Type B pancreatic cell (in vitro differentiated cells): ENCODE results near the gene MPHOSPH9. TPM values are rescaled to one million over a fixed set of nuclear protein-coding genes. Genes with fewer than 3 reads are reported as not detected.
A peak's percentile ranks its signal among the peaks of the same experiment; 100 is the strongest.

Source experiments
- DNase-seq: peaks from one replicate; pipeline ENCODE4 v3.0.0; 2021; ENCODE audit warnings: mixed read lengths; ENCODE audit not compliant: unreplicated experiment; ENCODE audit errors: extremely low spot score
- H3K27ac Mint-ChIP-seq: 2 replicates; pipeline ENCODE4 v1.8.0; 2021; ENCODE audit warnings: mild to moderate bottlenecking, mixed read lengths
- H3K27me3 Mint-ChIP-seq: 2 replicates; pipeline ENCODE4 v1.8.0; 2021; ENCODE audit warnings: mixed read lengths
- H3K36me3 Mint-ChIP-seq: 2 replicates; pipeline ENCODE4 v1.8.0; 2021; ENCODE audit warnings: mixed read lengths
- H3K4me1 Mint-ChIP-seq: one replicate; pipeline ENCODE4 v1.8.0; 2021; ENCODE audit warnings: mixed read lengths; ENCODE audit not compliant: unreplicated experiment
- H3K4me3 Mint-ChIP-seq: 2 replicates; pipeline ENCODE4 v1.8.0; 2021; ENCODE audit warnings: mild to moderate bottlenecking, mixed read lengths
- H3K9me3 Mint-ChIP-seq: 2 replicates; pipeline ENCODE4 v1.8.0; 2021; ENCODE audit warnings: mixed read lengths
- total RNA-seq: library from RNA; stranded (reverse); gene quantifications from 2 replicates; pipeline ENCODE4 v1.2.1, GENCODE V29; 2021; ENCODE audit warnings: low replicate concordance
- TF ChIP-seq, protein P1 (sequence below): fragments of 200-600 bp; sonication (generic); conservative IDR thresholded peaks from 2 replicates; pipeline ENCODE4 v1.5.0; 2021; ENCODE audit warnings: antibody characterized with exemption, mild to moderate bottlenecking

MPHOSPH9 gene
- total RNA-seq, 1 donor from 2014 or later, result 52.3 TPM

DNA sequence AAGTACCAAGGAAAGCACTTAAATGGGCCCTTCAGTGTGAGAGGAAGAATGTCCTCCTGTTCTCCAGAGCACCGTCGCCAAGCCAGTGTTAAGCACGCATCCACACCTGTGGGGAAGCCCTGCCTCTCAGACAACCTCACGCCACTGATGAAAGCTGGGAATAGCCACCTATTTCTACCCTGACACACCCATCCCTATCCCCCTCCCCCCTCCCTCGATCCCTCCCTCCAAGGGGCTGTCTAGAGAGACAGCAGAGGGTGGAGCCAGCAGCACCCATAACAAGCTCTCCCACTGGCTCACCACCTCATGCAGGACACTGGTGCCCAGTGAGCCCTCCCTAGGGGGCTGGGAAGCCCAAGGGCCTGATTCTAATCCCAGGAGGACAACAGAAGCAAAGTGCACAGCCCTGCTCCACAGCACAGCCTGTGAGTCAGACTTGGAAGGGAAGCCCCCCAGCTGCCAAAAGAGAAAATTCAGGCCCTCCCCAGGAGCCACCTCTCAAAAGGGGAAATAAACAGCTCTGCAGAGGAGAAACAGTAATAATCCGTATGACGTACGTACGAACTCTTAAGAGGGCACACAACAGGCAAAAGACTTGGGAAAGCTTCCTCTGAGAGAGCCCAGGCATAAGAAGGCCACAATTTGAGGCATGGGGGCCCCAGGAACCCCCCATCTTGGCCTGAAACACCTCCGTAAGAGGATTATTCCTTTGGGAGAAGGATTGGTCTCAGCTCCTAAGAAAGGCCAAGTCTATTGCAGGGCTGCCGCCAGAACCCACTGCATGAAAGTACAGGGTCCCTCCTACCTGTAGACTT is 89.8 kb downstream of the MPHOSPH9 start:
- H3K9me3 Mint-ChIP-seq, result peaks cover 4% of the 10 kb centered on the region
- TF ChIP-seq, protein P1, sequence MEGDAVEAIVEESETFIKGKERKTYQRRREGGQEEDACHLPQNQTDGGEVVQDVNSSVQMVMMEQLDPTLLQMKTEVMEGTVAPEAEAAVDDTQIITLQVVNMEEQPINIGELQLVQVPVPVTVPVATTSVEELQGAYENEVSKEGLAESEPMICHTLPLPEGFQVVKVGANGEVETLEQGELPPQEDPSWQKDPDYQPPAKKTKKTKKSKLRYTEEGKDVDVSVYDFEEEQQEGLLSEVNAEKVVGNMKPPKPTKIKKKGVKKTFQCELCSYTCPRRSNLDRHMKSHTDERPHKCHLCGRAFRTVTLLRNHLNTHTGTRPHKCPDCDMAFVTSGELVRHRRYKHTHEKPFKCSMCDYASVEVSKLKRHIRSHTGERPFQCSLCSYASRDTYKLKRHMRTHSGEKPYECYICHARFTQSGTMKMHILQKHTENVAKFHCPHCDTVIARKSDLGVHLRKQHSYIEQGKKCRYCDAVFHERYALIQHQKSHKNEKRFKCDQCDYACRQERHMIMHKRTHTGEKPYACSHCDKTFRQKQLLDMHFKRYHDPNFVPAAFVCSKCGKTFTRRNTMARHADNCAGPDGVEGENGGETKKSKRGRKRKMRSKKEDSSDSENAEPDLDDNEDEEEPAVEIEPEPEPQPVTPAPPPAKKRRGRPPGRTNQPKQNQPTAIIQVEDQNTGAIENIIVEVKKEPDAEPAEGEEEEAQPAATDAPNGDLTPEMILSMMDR, result no peak
- H3K27ac Mint-ChIP-seq, result peak overlapping the region; percentile 6
- H3K27me3 Mint-ChIP-seq, result peaks cover 9% of the 10 kb centered on the region
- no peak overlapping the region for H3K4me3 Mint-ChIP-seq
- peaks cover 3% of the 10 kb centered on the region for H3K36me3 Mint-ChIP-seq
- peaks cover 33% of the 10 kb centered on the region for H3K4me1 Mint-ChIP-seq
- no peak for DNase-seq

GRCh38 chr12:123142518-123142840 is 90.5 kb downstream of the MPHOSPH9 start:
- peaks cover 7% of the 10 kb centered on the region for H3K27me3 Mint-ChIP-seq
- peaks cover 33% of the 10 kb centered on the region for H3K4me1 Mint-ChIP-seq
- H3K27ac Mint-ChIP-seq, result peak overlapping the region; percentile 6
- peaks cover 3% of the 10 kb centered on the region for H3K36me3 Mint-ChIP-seq
- TF ChIP-seq, protein P1, result no peak
- peaks cover 4% of the 10 kb centered on the region for H3K9me3 Mint-ChIP-seq
- no peak for DNase-seq
- H3K4me3 Mint-ChIP-seq, result no peak overlapping the region

DNA sequence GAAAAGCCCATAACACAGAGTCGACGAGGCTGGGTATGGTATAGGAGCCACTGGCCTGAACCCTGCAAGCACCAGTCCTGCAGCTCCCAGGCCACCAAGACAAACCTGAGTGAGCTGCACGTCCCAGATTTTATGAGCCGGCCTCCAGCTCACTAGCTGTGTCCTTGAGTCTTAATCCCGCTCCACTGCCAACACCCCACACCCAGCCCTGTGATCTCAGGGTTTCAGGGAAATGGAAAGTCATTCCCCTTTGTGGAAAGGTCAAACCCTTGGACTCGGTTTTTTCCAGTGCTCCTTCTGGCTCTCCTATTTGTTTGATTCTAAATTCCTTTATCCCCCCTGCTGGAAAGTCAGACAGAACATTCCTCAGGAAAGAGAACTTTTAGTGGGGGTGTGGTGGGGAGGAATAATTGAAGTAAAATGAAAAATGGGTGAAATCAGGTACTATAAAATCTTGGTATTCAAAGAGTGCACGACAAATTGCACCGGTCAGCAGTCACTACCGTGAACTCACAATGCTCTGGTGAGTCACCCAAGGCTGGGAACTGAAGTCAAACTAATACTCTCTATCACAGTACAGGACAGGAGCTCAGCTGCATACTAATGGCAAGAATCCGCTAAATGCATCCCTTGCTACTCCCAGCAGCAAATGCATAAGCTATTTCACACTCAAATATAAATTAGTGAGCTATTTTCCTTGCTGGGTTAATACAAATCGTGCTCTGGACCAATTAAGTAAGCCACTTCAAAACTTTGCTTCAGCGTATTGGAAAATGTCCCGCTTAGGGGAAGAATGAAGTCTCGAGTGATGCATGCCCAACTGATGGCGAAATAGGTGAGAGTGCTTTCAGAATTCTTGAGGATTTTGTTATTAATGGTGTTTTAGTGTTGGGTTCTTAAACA is 91.1 kb downstream of the MPHOSPH9 start:
- H3K4me1 Mint-ChIP-seq, result peaks cover 33% of the 10 kb centered on the region
- peaks cover under 1% of the 10 kb centered on the region for H3K27me3 Mint-ChIP-seq
- peak overlapping the region; percentile 76 for H3K4me3 Mint-ChIP-seq
- peaks cover 3% of the 10 kb centered on the region for H3K36me3 Mint-ChIP-seq
- TF ChIP-seq, protein P1, result no peak
- no peak for DNase-seq
- peaks cover 4% of the 10 kb centered on the region for H3K9me3 Mint-ChIP-seq
- peak overlapping the region; percentile 82 for H3K27ac Mint-ChIP-seq

GRCh38 chr12:123140676-123141614 is 92.0 kb downstream of the MPHOSPH9 start:
- DNase-seq, result no peak
- H3K4me1 Mint-ChIP-seq, result peaks cover 33% of the 10 kb centered on the region
- TF ChIP-seq, protein P1, result no peak
- no peak overlapping the region for H3K4me3 Mint-ChIP-seq
- H3K36me3 Mint-ChIP-seq, result peaks cover 3% of the 10 kb centered on the region
- peaks cover 8% of the 10 kb centered on the region for H3K9me3 Mint-ChIP-seq
- peak overlapping the region; percentile 82 for H3K27ac Mint-ChIP-seq
- no peaks in the 10 kb centered on the region for H3K27me3 Mint-ChIP-seq
